ENCODE results near the gene SLC25A23.
"Not testable (repeated sequence)": the region's sequence is repeated elsewhere in the genome, so short reads cannot be mapped to it uniquely, and the experiment has no call there.

SLC25A23 gene

GRCh38 chr19:6459262-6460098 lies at the start of gene SLC25A23:
TSS of gene SLC25A23 (minus strand) at chr19:6459792. CDS start at chr19:6459628, 164 bp downstream.
- peak within 1 kb of the TSS; percentile 52 for H3K4me3 ChIP-seq (ENCODE audit: low read depth, low read length)
- peak; percentile 81 for DNase-seq (ENCODE audit: low read depth, low spot score)
- in situ Hi-C loops (cut with HindIII; ENCODE audit: low sequenced_read_pairs) = no loop called here
- no peak for TF ChIP-seq CTCF (IDR thresholded peaks at IDR 0.05; ENCODE audit: low read depth, low read length)

GRCh38 chr19:6508028-6508771 lies 48.6 kb upstream of the SLC25A23 start:
- in situ Hi-C loops (cut with HindIII; ENCODE audit: low sequenced_read_pairs); H3K4me3 ChIP-seq (ENCODE audit: low read depth, low read length); DNase-seq (ENCODE audit: low read depth, low spot score): not testable (repeated sequence)

- in situ Hi-C loops (cut with HindIII; ENCODE audit: low sequenced_read_pairs) = no loop called here
- TF ChIP-seq CTCF (IDR thresholded peaks at IDR 0.05; ENCODE audit: low read depth, low read length) = no peak
- DNase-seq (ENCODE audit: low read depth, low spot score) = no peak
- no peak overlapping the region for H3K4me3 ChIP-seq (ENCODE audit: low read depth, low read length)
Observed at GRCh38 chr19:6503407-6504201, 44.0 kb upstream of the SLC25A23 start.

- no peak for TF ChIP-seq CTCF (IDR thresholded peaks at IDR 0.05; ENCODE audit: low read depth, low read length)
- no peak within 1 kb of the TSS for H3K4me3 ChIP-seq (ENCODE audit: low read depth, low read length)
- DNase-seq (ENCODE audit: low read depth, low spot score) = no peak
- in situ Hi-C loops (cut with HindIII; ENCODE audit: low sequenced_read_pairs) = no loop called here
Observed at GRCh38 chr19:6501740-6502648, 42.4 kb upstream of the SLC25A23 start, which contains the start of gene TUBB4A. TSS of gene TUBB4A (minus strand) at chr19:6502309. CDS start at chr19:6502212, 97 bp downstream.

GRCh38 chr19:6500837-6501739 lies 41.5 kb upstream of the SLC25A23 start:
- no peak for TF ChIP-seq CTCF (IDR thresholded peaks at IDR 0.05; ENCODE audit: low read depth, low read length)
- in situ Hi-C loops (cut with HindIII; ENCODE audit: low sequenced_read_pairs) = no loop called here
- no peak for DNase-seq (ENCODE audit: low read depth, low spot score)
- H3K4me3 ChIP-seq (ENCODE audit: low read depth, low read length) = no peak overlapping the region

Data from astrocyte of the spinal cord (primary cell).